WTC11 (cell line): Measurements from ENCODE around the gene CCDC50. TPM values are rescaled to one million over a fixed set of nuclear protein-coding genes. Genes with fewer than 3 reads are reported as not detected.
A peak's percentile ranks its signal among the peaks of the same experiment; 100 is the strongest.

Experiments
- ATAC-seq: fragments of 200-7000 bp; cut with Tn5 transposase; 2 replicates; pipeline ENCODE4 v1.10.0; 2021; ENCODE audit warnings: mild to moderate bottlenecking, moderate library complexity
- CTCF ChIA-PET: fragments of 300-600 bp; sonication (Branson Sonifier 250); formaldehyde crosslinking; loops from one replicate; lab custom pipeline; 2021; ENCODE audit warnings: antibody characterized with exemption; lab: Charles Lee
- POLR2A ChIA-PET: fragments of 350-600 bp; sonication (Branson Sonifier 250); formaldehyde crosslinking; loops from one replicate; lab custom pipeline; 2021; ENCODE audit warnings: antibody characterized with exemption; lab: Charles Lee
- DNase-seq: peaks from one replicate; pipeline ENCODE4 v3.0.0; 2021; ENCODE audit warnings: low spot score
- H3K27ac Mint-ChIP-seq: 2 replicates; pipeline ENCODE4 v1.8.0; 2021; ENCODE audit warnings: mixed read lengths
- H3K27me3 Mint-ChIP-seq: 2 replicates; pipeline ENCODE4 v1.8.0; 2021; ENCODE audit warnings: low read depth, mild to moderate bottlenecking, moderate library complexity, mixed read lengths
- H3K36me3 Mint-ChIP-seq: 2 replicates; pipeline ENCODE4 v1.8.0; 2021; ENCODE audit warnings: mixed read lengths
- H3K4me1 Mint-ChIP-seq: 2 replicates; pipeline ENCODE4 v1.8.0; 2022; ENCODE audit warnings: mixed read lengths
- H3K4me3 Mint-ChIP-seq: 2 replicates; pipeline ENCODE4 v1.8.0; 2021; ENCODE audit warnings: mild to moderate bottlenecking, moderate library complexity, mixed read lengths
- H3K9me3 Mint-ChIP-seq: 2 replicates; pipeline ENCODE4 v1.8.0; 2021; ENCODE audit warnings: mixed read lengths
- AFF4 ChIP-seq: sonication (generic); formaldehyde crosslinking; IDR thresholded peaks from 2 replicates; pipeline ENCODE4 v1.8.1; 2023; ENCODE audit warnings: mild to moderate bottlenecking, missing genetic modification reagents, borderline replicate concordance
- FOXP4 ChIP-seq: sonication (generic); formaldehyde crosslinking; IDR thresholded peaks from 2 replicates; pipeline ENCODE4 v1.8.0; 2022; ENCODE audit warnings: mild to moderate bottlenecking, missing genetic modification reagents
- GABPB1 ChIP-seq: sonication (generic); formaldehyde crosslinking; IDR thresholded peaks from 2 replicates; pipeline ENCODE4 v1.8.1; 2023; ENCODE audit warnings: mild to moderate bottlenecking, missing genetic modification reagents
- GRHL2 ChIP-seq: fragments of 250-450 bp; sonication (Bioruptor Pico); IDR thresholded peaks from 2 replicates; pipeline ENCODE4 v1.8.0; 2022; ENCODE audit warnings: mild to moderate bottlenecking, moderate library complexity; ENCODE audit not compliant: insufficient replicate concordance, severe bottlenecking
- NR1H2 ChIP-seq: sonication (generic); formaldehyde crosslinking; IDR thresholded peaks from 2 replicates; pipeline ENCODE4 v1.9.0; 2021; ENCODE audit warnings: mild to moderate bottlenecking, moderate library complexity, missing genetic modification reagents
- PRRX2 ChIP-seq: fragments of 250-450 bp; sonication (Bioruptor Pico); IDR thresholded peaks from 2 replicates; pipeline ENCODE4 v1.8.0; 2021; ENCODE audit warnings: mild to moderate bottlenecking
- TCF7 ChIP-seq: sonication (generic); formaldehyde crosslinking; IDR thresholded peaks from 2 replicates; pipeline ENCODE4 v1.8.0; 2022; ENCODE audit warnings: mild to moderate bottlenecking, low read depth, missing genetic modification reagents, moderate library complexity
- TEAD1 ChIP-seq: sonication (generic); formaldehyde crosslinking; IDR thresholded peaks from 2 replicates; pipeline ENCODE4 v1.8.0; 2022; ENCODE audit warnings: mild to moderate bottlenecking, missing genetic modification reagents
- ZBTB21 ChIP-seq: sonication (generic); formaldehyde crosslinking; IDR thresholded peaks from 2 replicates; pipeline ENCODE4 v1.8.1; 2023; ENCODE audit warnings: mild to moderate bottlenecking, missing genetic modification reagents, borderline replicate concordance
- ZNF138 ChIP-seq: sonication (generic); formaldehyde crosslinking; conservative IDR thresholded peaks from 2 replicates; pipeline ENCODE4 v1.8.1; 2022; ENCODE audit warnings: mild to moderate bottlenecking, moderate library complexity, missing genetic modification reagents
- ZNF232 ChIP-seq: sonication (generic); formaldehyde crosslinking; IDR thresholded peaks from 2 replicates; pipeline ENCODE4 v1.8.0; 2022; ENCODE audit warnings: mild to moderate bottlenecking, missing genetic modification reagents
- ZNF263 ChIP-seq: sonication (generic); formaldehyde crosslinking; IDR thresholded peaks from 2 replicates; pipeline ENCODE4 v1.8.1; 2022; ENCODE audit warnings: low read depth, mild to moderate bottlenecking, moderate library complexity, missing genetic modification reagents
- ZNF317 ChIP-seq: sonication (generic); formaldehyde crosslinking; IDR thresholded peaks from 2 replicates; pipeline ENCODE4 v1.8.1; 2023; ENCODE audit warnings: low read depth, mild to moderate bottlenecking, moderate library complexity, missing genetic modification reagents, borderline replicate concordance
- total RNA-seq: library from RNA; stranded (reverse); gene quantifications from 3 replicates; pipeline ENCODE4 v1.2.3, GENCODE V29; 2021
- TF ChIP-seq, protein P1 (sequence below): fragments of 250-450 bp; sonication (Bioruptor Pico); IDR thresholded peaks from 2 replicates; pipeline ENCODE4 v1.9.0; 2021; ENCODE audit warnings: mild to moderate bottlenecking
- TF ChIP-seq, protein P2 (sequence below): sonication (generic); formaldehyde crosslinking; IDR thresholded peaks from 2 replicates; pipeline ENCODE4 v1.8.1; 2022; ENCODE audit warnings: low read depth, missing genetic modification reagents, borderline replicate concordance
- TF ChIP-seq, protein P3 (sequence below): sonication (generic); formaldehyde crosslinking; IDR thresholded peaks from 2 replicates; pipeline ENCODE4 v1.8.1; 2023; ENCODE audit warnings: mild to moderate bottlenecking, missing genetic modification reagents, moderate library complexity
- TF ChIP-seq, protein P4 (sequence below): fragments of 250-450 bp; sonication (Bioruptor Pico); conservative IDR thresholded peaks from 2 replicates; pipeline ENCODE4 v1.9.0; 2021; ENCODE audit warnings: mild to moderate bottlenecking

Gene CCDC50
- total RNA-seq, 1 experiment from 2014 or later: 33.1 TPM

DNA sequence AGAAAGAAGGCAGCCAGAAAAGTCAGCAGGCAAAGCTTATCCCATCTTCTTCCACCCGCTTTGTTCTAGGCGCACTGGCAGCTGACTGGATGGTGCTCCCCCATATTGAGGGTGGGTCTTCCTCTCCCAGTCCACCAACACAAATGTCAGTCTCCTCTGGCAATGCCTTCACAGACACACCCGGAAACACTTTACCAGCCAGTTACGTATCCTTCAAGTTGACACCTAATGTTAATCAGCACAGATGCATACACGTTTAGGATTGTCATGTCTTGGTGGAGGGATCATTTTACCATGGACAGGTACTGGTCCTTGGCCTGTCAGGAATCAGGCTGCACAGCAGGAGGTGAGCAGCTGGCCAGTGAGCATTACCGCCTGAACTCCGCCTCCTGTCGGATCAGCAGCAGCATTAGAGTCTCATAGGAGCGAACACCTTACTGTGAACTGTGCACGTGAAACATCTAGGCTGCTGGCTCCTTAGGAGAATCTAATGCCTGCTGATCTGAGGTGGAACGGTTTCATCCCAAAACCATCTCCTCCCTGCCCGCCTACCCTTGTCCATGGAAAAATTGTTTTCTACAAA is 72.7 kb downstream of the CCDC50 start:
- POLR2A ChIA-PET: no interaction called here
- Mint-ChIP-seq H3K36me3 (peaks cover 8% of the 10 kb centered on the region; the same call in 1 of the 2 replicates), H3K27ac (no peak overlapping the region), H3K4me1 (peaks cover 9% of the 10 kb centered on the region), H3K27me3 (no peaks in the 10 kb centered on the region), H3K4me3 (no peak overlapping the region), H3K9me3 (peaks cover 18% of the 10 kb centered on the region)
- DNase-seq (no peak), ATAC-seq (no peak)
- CTCF ChIA-PET: no interaction called here
- TF ChIP-seq ZNF232 (CRISPR knock-in tag) (no peak), TEAD1 (CRISPR knock-in tag) (no peak), GRHL2 (CRISPR knock-in tag) (no peak), PRRX2 (CRISPR knock-in tag) (no peak), GABPB1 (CRISPR knock-in tag) (no peak)
- TF ChIP-seq, protein P1, sequence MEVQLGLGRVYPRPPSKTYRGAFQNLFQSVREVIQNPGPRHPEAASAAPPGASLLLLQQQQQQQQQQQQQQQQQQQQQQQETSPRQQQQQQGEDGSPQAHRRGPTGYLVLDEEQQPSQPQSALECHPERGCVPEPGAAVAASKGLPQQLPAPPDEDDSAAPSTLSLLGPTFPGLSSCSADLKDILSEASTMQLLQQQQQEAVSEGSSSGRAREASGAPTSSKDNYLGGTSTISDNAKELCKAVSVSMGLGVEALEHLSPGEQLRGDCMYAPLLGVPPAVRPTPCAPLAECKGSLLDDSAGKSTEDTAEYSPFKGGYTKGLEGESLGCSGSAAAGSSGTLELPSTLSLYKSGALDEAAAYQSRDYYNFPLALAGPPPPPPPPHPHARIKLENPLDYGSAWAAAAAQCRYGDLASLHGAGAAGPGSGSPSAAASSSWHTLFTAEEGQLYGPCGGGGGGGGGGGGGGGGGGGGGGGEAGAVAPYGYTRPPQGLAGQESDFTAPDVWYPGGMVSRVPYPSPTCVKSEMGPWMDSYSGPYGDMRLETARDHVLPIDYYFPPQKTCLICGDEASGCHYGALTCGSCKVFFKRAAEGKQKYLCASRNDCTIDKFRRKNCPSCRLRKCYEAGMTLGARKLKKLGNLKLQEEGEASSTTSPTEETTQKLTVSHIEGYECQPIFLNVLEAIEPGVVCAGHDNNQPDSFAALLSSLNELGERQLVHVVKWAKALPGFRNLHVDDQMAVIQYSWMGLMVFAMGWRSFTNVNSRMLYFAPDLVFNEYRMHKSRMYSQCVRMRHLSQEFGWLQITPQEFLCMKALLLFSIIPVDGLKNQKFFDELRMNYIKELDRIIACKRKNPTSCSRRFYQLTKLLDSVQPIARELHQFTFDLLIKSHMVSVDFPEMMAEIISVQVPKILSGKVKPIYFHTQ (CRISPR knock-in tag): no peak
- TF ChIP-seq, protein P2, sequence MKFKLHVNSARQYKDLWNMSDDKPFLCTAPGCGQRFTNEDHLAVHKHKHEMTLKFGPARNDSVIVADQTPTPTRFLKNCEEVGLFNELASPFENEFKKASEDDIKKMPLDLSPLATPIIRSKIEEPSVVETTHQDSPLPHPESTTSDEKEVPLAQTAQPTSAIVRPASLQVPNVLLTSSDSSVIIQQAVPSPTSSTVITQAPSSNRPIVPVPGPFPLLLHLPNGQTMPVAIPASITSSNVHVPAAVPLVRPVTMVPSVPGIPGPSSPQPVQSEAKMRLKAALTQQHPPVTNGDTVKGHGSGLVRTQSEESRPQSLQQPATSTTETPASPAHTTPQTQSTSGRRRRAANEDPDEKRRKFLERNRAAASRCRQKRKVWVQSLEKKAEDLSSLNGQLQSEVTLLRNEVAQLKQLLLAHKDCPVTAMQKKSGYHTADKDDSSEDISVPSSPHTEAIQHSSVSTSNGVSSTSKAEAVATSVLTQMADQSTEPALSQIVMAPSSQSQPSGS (CRISPR knock-in tag): no peak

DNA sequence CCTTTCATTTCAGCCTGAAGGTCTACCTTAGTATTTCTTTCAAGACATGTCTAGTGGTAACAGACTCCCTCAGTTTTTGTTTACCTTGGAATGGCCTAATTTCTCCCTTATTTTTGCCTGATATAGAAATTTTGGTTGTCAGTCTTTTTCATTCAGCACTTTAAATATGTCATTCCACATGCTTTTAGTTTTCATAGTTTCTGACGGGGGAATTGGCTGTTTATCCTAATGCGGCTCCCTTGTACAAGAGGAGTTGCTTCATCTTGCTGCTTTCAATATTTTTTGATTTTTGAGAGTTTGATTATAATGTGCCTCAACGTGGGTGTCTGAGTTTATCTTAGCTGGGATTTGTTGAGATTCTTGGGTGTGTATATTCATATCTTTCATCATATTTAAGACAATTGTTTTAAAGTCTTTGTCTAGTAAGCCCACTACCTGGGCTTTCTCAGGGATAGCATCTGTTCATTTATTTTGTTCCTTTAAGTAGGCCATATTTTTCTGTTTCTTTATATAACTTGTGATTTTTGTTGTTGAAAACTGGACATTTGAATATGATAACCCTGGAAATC is 80.7 kb downstream of the CCDC50 start:
- Mint-ChIP-seq H3K9me3 (peaks cover 48% of the 10 kb centered on the region), H3K27me3 (no peaks in the 10 kb centered on the region), H3K27ac (no peak overlapping the region), H3K36me3 (peaks cover 26% of the 10 kb centered on the region), H3K4me3 (no peak overlapping the region), H3K4me1 (peaks cover 9% of the 10 kb centered on the region)
- no peak for DNase-seq
- ATAC-seq: no peak
- POLR2A ChIA-PET: no interaction called here
- peak; percentile 88 for TF ChIP-seq ZNF317 (CRISPR knock-in tag)
- TF ChIP-seq ZBTB21 (CRISPR knock-in tag): no peak
- TF ChIP-seq, protein P3, sequence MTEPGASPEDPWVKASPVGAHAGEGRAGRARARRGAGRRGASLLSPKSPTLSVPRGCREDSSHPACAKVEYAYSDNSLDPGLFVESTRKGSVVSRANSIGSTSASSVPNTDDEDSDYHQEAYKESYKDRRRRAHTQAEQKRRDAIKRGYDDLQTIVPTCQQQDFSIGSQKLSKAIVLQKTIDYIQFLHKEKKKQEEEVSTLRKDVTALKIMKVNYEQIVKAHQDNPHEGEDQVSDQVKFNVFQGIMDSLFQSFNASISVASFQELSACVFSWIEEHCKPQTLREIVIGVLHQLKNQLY (CRISPR knock-in tag): no peak
- TF ChIP-seq, all 79 proteins: peak for 1
- CTCF ChIA-PET: no interaction called here

- no peaks in the 10 kb centered on the region for H3K27me3 Mint-ChIP-seq
- peaks cover 33% of the 10 kb centered on the region for H3K9me3 Mint-ChIP-seq
- DNase-seq (no peak), ATAC-seq (peak; percentile 44)
- no peak overlapping the region for H3K4me3 Mint-ChIP-seq
- peaks cover 26% of the 10 kb centered on the region for H3K36me3 Mint-ChIP-seq
- POLR2A ChIA-PET: no interaction called here
- CTCF ChIA-PET: no interaction called here
- peaks cover 13% of the 10 kb centered on the region for H3K4me1 Mint-ChIP-seq
- H3K27ac Mint-ChIP-seq: no peak overlapping the region
- TF ChIP-seq ZNF317 (CRISPR knock-in tag) (no peak), FOXP4 (CRISPR knock-in tag) (no peak), NR1H2 (no peak), ZNF263 (CRISPR knock-in tag) (no peak), AFF4 (CRISPR knock-in tag) (no peak), ZNF138 (CRISPR knock-in tag) (no peak), ZNF232 (CRISPR knock-in tag) (no peak), TCF7 (CRISPR knock-in tag) (no peak)
- TF ChIP-seq, protein P4, sequence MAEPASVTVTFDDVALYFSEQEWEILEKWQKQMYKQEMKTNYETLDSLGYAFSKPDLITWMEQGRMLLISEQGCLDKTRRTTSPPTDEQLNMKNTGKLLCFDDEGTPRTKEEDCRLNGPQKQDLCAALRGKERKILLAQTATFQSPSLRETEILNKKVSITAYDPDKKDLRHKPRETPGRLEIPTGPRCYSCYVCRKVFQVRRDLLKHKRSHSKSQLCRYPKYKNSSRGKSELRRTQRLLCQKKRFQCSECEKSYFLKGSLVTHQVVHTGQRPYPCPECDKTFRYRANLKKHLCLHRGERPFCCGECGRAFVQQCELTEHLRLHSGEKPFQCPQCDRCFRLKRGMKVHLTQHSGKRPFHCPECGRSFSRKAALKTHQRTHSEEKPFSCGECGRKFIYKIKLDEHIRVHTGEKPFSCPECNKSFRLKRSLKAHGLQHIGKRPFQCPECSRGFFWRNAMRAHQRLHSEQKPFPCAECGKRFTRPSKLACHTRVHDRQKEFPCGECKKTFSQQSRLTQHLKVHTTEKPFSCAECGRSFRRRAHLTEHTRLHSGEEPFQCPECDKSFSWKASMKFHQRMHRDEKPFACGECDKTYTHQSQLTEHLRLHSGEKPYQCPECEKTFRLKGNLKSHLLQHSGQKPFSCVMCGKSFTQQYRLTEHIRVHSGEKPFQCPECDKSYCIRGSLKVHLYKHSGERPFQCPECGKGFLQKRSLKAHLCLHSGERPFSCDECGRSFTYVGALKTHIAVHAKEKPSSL (CRISPR knock-in tag): no peak
These were observed 83.6 kb downstream of the CCDC50 start for GRCh38 chr3:191412759-191413158.
